A673 (cell line): Measurements from ENCODE around the gene PCDHA3.

Experiments used
- EZH2 ChIP-seq: fragments of 200-600 bp; sonication (generic); IDR thresholded peaks from 2 replicates; pipeline ENCODE4 v1.6.1; 2017; ENCODE audit warnings: borderline replicate concordance, low read depth, mild to moderate bottlenecking, mixed read lengths, antibody characterized with exemption, low read length; ENCODE audit not compliant: poor library complexity, severe bottlenecking
- TF ChIP-seq, protein P1 (sequence below): fragments of 300-800, 200-600 bp; sonication (generic); conservative IDR thresholded peaks from 2 replicates; pipeline ENCODE4 v1.5.1; 2017; ENCODE audit warnings: low read depth, mild to moderate bottlenecking, antibody characterized with exemption, low read length, moderate library complexity, mixed read lengths

GRCh38 chr5:140794595-140795258 lies 6.1 kb upstream of the PCDHA3 start, which contains the start of gene PCDHA2:
- TF ChIP-seq, protein P1, sequence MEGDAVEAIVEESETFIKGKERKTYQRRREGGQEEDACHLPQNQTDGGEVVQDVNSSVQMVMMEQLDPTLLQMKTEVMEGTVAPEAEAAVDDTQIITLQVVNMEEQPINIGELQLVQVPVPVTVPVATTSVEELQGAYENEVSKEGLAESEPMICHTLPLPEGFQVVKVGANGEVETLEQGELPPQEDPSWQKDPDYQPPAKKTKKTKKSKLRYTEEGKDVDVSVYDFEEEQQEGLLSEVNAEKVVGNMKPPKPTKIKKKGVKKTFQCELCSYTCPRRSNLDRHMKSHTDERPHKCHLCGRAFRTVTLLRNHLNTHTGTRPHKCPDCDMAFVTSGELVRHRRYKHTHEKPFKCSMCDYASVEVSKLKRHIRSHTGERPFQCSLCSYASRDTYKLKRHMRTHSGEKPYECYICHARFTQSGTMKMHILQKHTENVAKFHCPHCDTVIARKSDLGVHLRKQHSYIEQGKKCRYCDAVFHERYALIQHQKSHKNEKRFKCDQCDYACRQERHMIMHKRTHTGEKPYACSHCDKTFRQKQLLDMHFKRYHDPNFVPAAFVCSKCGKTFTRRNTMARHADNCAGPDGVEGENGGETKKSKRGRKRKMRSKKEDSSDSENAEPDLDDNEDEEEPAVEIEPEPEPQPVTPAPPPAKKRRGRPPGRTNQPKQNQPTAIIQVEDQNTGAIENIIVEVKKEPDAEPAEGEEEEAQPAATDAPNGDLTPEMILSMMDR: 0 out of 2 replicates have a peak, but pooled peaks have one; percentile 24
- TF ChIP-seq EZH2: no peak
